Large intestine (tissue), 3 donors: ENCODE measurements around the gene TBC1D22A. TPM values are rescaled to one million over a fixed set of nuclear protein-coding genes. Genes with fewer than 3 reads are reported as not detected.

Experiments used
- DNase-seq, 2 donors: peaks; one replicate each; pipeline versions ENCODE4 v3.0.0 to v3.0.0-alpha.2; 2013
- H3K27ac ChIP-seq: one replicate; pipeline ENCODE4 v1.5.1; 2013; ENCODE audit warnings: low read length
- H3K27me3 ChIP-seq: 2 replicates; pipeline ENCODE4 v1.6.1; 2013; ENCODE audit warnings: low read length; ENCODE audit not compliant: control insufficient read depth, insufficient read depth
- H3K36me3 ChIP-seq: 2 replicates; pipeline ENCODE4 v1.6.1; 2013; ENCODE audit warnings: low read length; ENCODE audit not compliant: control insufficient read depth, insufficient read depth
- H3K4me1 ChIP-seq: one replicate; pipeline ENCODE4 v1.6.1; 2013; ENCODE audit warnings: low read length; ENCODE audit not compliant: control insufficient read depth, insufficient read depth
- H3K4me3 ChIP-seq: one replicate; pipeline ENCODE4 v1.5.1; 2013; ENCODE audit warnings: low read length
- H3K9me3 ChIP-seq: one replicate; pipeline ENCODE4 v1.6.1; 2013; ENCODE audit warnings: mild to moderate bottlenecking, low read depth, low read length, moderate library complexity; ENCODE audit not compliant: control insufficient read depth
- WGBS: methylation state at CpG from one replicate; pipeline ENCODE4 v1.1.5; 2013; ENCODE audit warnings: low lambda C conversion rate; ENCODE audit not compliant: insufficient coverage; 5-methylcytosine and 5-hydroxymethylcytosine counted together
- polyA plus RNA-seq: library from polyadenylated mRNA; unstranded; fragments of 120-200 nt; gene quantifications from one replicate; pipeline ENCODE4 v1.2.1, GENCODE V29; 2013

The TBC1D22A gene
- polyA plus RNA-seq, 1 donor, result 21.5 TPM

DNA sequence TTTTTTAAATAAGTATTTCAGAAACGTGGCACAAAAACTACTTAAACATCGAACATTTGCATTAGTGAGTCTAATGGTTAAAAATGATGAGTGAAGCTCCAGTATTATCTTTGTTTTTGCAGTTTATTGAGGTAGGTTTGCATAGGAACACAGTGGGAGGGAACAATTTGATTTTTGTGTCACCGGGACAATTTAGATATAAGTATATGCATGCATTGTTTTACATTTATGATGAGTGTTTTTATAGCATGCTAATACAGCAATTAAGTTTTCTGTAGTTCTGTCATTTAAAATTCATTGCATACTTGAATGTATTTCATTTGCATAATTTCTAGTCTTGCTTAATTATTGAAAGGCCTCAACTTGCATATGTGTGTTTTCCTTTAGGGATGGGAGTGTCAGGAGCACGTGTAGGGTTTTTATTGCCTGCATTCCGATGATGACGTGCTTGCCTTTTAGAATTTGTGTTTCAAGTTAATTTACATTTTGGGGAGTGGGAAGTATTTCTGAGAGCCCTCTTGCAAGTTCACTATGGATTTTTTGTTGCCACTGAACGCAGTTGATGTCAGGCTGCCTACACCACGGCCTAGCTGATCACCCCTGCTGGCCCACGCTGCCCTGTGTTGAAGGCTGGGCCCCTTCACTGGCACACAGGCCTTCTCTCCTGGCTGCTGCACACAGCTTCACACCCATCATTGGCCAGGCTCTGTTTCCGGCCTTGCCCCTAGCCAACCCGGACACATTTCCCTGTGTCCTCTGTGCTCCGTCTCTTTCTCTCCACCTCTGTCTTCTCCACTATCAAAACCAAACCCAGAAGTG lies 120.9 kb downstream of the TBC1D22A start:
- WGBS, result 75% methylated on average over 3 of the region's 12 CpGs
- peaks cover 14% of the 10 kb centered on the region for H3K36me3 ChIP-seq

DNA sequence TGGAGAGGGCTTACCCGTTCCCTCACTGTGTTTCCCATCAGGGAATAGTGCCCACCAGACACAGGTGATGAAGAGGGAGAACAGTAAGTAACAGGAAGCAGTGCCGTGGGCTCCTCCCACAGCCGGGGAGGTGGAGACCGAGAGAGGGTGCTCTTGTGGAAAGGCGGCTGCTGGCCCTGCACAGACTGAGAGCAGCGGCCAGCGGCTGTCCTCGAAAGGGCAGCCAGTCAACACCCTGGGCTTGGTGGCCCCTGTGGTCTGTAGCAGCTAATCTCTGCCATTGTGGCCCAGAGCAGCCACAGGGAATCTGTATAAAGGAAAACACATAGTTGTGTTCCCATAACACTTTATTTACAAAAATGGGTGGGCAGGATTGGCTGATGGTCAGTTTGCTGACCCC lies 121.9 kb downstream of the TBC1D22A start:
- no peak overlapping the region for H3K27ac ChIP-seq
- H3K9me3 ChIP-seq, result no peaks in the 10 kb centered on the region
- H3K36me3 ChIP-seq, result peaks cover 14% of the 10 kb centered on the region
- H3K27me3 ChIP-seq, result no peaks in the 10 kb centered on the region
- no peak overlapping the region for H3K4me3 ChIP-seq
- no CpG with 5 or more reads among the region's 8 CpGs for WGBS
- no peak for DNase-seq
- H3K4me1 ChIP-seq, result no peaks in the 10 kb centered on the region

More for the DNA sequence above, 120.9 kb downstream of the TBC1D22A start:
- Histone ChIP-seq H3K4me1 (peaks cover 3% of the 10 kb centered on the region), H3K9me3 (no peaks in the 10 kb centered on the region), H3K4me3 (no peak overlapping the region), H3K27me3 (no peaks in the 10 kb centered on the region), H3K27ac (no peak overlapping the region)
- DNase-seq, result no peak

- Histone ChIP-seq H3K4me1 (no peaks in the 10 kb centered on the region), H3K27ac (no peak overlapping the region), H3K4me3 (no peak overlapping the region), H3K9me3 (no peaks in the 10 kb centered on the region), H3K36me3 (peaks cover 26% of the 10 kb centered on the region), H3K27me3 (no peaks in the 10 kb centered on the region)
- no CpG with 5 or more reads among the region's 11 CpGs for WGBS
- DNase-seq, result no peak
Observed at GRCh38 chr22:46887978-46888377, 125.5 kb downstream of the TBC1D22A start.

- Histone ChIP-seq H3K4me3 (no peak overlapping the region), H3K4me1 (no peaks in the 10 kb centered on the region), H3K27me3 (no peaks in the 10 kb centered on the region), H3K36me3 (peaks cover 34% of the 10 kb centered on the region), H3K9me3 (no peaks in the 10 kb centered on the region), H3K27ac (no peak overlapping the region)
- DNase-seq, result peak; percentile 24 to 60
- 100% methylated on average over 1 of the region's 10 CpGs for WGBS
Observed at GRCh38 chr22:46890819-46891218, 128.4 kb downstream of the TBC1D22A start.

DNA sequence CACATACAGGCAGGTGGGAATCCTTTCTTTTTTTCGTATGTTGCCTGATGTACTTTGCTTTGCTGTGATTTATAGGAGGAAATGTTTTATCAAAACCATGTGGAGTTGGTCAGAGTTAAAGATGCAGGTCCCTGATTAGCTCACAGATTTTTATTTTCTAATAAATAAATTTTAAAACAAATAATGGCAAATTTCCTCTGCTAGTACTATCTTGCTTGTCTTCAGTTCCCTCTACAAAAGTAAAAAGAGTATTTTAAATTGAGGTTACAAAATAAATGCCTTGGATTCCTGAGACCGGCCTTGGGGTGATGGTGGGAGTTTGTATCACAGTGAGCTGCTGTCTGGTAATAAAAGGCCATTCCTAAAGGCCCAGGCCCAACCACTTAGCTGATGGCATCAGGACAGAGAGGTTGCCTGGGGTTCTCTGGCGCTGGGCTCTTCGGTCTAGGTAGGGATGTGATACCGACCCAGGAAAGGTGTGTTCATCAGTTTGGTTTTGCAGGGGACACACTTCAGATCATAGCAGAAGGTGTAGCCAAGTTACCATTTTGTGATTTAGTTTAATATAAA lies 129.0 kb downstream of the TBC1D22A start:
- no CpG with 5 or more reads among the region's 5 CpGs for WGBS
- DNase-seq, result no peak
- Histone ChIP-seq H3K4me3 (no peak overlapping the region), H3K4me1 (no peaks in the 10 kb centered on the region), H3K9me3 (no peaks in the 10 kb centered on the region), H3K36me3 (peaks cover 34% of the 10 kb centered on the region), H3K27ac (no peak overlapping the region), H3K27me3 (no peaks in the 10 kb centered on the region)

DNA sequence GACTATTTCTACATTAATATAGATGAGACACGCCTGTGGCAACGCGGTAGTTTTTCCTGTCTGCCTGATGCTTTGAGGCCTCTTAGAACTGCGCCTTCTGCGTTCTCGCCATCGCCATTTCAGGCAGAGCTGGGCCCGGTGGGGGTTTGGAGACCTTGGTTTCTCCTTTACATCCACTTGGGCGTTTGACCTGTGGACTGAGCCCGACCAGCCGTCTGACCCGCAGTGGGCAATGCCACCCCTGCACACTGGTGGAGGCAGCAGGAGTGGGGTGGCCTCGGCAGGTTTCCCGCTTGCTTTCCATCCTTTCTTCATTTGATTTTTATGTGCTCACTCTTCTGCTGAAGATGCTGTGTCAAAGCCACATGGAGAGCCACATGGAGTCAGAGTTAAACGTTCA lies 130.4 kb downstream of the TBC1D22A start:
- no CpG with 5 or more reads among the region's 15 CpGs for WGBS
- Histone ChIP-seq H3K27me3 (no peaks in the 10 kb centered on the region), H3K36me3 (peaks cover 37% of the 10 kb centered on the region), H3K4me3 (no peak overlapping the region), H3K4me1 (no peaks in the 10 kb centered on the region), H3K9me3 (no peaks in the 10 kb centered on the region), H3K27ac (no peak overlapping the region)
- no peak for DNase-seq

GRCh38 chr22:46893281-46894020 lies 131.0 kb downstream of the TBC1D22A start:
- WGBS, result no CpG with 5 or more reads among the region's 10 CpGs
- Histone ChIP-seq H3K27me3 (no peaks in the 10 kb centered on the region), H3K4me3 (no peak overlapping the region), H3K36me3 (peaks cover 37% of the 10 kb centered on the region), H3K9me3 (no peaks in the 10 kb centered on the region), H3K4me1 (no peaks in the 10 kb centered on the region), H3K27ac (no peak overlapping the region)
- no peak for DNase-seq

DNA sequence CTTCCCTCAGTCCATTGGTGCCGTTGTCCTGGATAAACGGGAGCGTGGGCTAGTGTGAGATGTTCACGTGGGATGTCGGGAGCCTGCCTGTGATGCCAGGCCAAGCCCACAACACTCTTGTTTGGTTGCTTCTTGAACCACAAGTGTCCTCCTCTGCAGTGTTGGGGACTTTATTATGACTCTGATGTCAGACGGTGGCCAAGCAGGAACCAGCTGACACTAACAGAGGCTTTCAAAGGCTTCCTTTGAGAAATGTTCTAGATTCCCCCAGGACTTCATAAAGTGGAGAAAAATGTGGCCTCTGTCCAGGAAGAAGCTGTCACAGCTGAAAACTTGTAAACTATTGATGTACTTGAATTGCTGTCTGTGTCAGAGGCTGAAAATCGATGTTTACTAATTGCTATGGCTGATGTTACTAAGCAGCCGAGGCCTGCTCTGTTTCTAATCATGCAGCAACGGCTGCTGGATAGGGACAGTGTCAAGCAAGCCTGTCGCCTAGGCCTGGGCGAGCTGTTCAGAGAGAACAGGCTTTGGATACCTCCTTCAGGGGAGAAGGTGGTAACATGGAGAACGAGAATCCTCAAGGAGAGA lies 131.7 kb downstream of the TBC1D22A start:
- WGBS, result no CpG with 5 or more reads among the region's 12 CpGs
- Histone ChIP-seq H3K27me3 (no peaks in the 10 kb centered on the region), H3K36me3 (peaks cover 37% of the 10 kb centered on the region), H3K27ac (no peak overlapping the region), H3K4me3 (no peak overlapping the region), H3K4me1 (no peaks in the 10 kb centered on the region), H3K9me3 (no peaks in the 10 kb centered on the region)
- peak; percentile 26 to 55 for DNase-seq

DNA sequence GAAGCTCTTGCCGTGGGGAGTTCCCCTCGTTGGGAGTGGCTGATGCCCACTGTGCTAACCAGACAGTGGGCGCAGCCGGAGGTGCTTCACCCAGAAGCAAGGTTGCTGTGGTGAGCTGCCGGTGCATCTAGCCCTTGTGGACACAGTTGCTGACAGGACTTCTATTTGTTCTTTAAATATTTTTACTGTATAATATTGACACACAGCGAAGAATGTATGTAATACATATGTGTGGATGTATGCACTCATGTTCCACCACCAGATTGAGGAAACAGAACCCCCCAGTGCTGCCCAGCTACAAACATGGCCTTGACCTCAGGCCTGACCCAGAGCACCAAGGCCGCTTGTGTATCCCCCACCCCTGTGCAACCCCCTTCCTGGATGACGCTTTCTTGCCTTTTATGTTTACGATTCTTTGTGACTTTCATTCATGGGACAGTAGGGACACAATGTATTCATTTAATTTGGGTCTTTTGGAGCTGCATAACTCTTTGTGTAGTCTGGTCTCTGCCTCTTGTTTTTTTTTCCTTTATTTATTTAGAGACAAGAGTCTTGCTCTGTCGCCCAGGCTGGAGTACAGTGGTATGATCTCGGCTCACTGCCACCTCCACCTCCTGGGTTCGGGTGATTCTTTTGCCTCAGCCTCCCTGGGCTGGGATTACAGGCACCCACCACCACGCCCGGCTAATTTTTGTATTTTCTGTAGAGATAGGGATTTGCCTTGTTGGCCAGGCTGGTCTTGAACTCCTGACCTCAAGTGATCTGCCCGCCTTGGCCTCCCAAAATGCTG lies 132.6 kb downstream of the TBC1D22A start:
- no peaks in the 10 kb centered on the region for H3K4me1 ChIP-seq
- H3K9me3 ChIP-seq, result no peaks in the 10 kb centered on the region
- no peak overlapping the region for H3K4me3 ChIP-seq
- peaks cover 35% of the 10 kb centered on the region for H3K36me3 ChIP-seq
- H3K27ac ChIP-seq, result no peak overlapping the region
- H3K27me3 ChIP-seq, result no peaks in the 10 kb centered on the region
- no peak for DNase-seq
- 100% methylated on average over 1 of the region's 15 CpGs for WGBS

DNA sequence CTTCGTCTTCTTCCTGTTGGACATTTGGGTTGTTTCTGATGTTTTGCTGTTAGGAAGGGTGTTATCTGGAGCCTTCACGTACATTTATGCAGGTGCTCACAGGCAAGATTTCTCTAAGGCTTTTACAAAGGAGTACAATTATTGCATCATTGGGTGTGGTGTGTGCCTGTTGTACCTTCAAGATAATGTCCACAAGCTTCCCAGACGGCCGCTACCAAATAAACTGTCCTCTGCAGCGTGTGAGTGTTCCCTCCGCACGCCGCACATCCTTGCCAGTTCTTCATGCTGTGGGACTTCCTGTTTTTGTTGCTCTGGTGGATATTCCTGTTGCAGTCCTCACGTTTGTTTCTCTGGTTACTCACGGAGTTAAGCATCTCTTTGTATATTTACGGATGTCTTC lies 133.3 kb downstream of the TBC1D22A start:
- 75% methylated on average over 3 of the region's 11 CpGs for WGBS
- no peaks in the 10 kb centered on the region for H3K9me3 ChIP-seq
- peaks cover 35% of the 10 kb centered on the region for H3K36me3 ChIP-seq
- H3K4me3 ChIP-seq, result no peak overlapping the region
- no peak for DNase-seq
- H3K4me1 ChIP-seq, result no peaks in the 10 kb centered on the region
- H3K27me3 ChIP-seq, result no peaks in the 10 kb centered on the region
- H3K27ac ChIP-seq, result no peak overlapping the region
